Measurements from ENCODE around the gene MRPL2. TPM values are rescaled to one million over a fixed set of nuclear protein-coding genes. Genes with fewer than 3 reads are reported as not detected.

The MRPL2 gene
- total RNA-seq, 1 donor from 2014 or later = 14.2 TPM

DNA sequence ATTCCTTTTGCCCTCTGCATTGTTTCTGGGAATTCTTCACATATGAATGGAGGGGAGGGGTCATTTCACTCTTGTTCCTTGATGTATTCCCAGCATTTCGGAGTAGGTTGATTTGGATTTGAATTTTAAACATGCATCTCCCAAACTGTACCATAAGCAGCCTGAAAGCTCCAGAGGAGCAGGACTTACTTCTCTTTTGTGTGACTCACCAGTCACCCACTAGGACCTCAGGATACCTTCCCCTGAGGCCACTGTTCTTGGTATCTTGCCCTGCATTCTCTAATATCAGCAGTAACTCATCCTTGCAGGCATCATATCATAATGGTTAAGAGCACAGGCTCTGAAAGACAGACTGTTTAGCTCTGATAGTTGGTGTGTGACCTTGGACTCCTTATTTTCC lies 703 bp downstream of the MRPL2 start:
- peak overlapping the region; percentile 75 to 82 for H3K4me3 ChIP-seq
- no peaks in the 10 kb centered on the region for H3K27me3 ChIP-seq
- intact Hi-C loops (cut with DNase I) = no loop called here
- no peaks in the 10 kb centered on the region for H3K9me3 ChIP-seq
- DNase-seq (ENCODE audit: extremely low spot score in 2 of 2) = no peak
- H3K4me1 ChIP-seq = peaks cover 41% of the 10 kb centered on the region
- TF ChIP-seq POLR2AphosphoS5 (IDR thresholded peaks at IDR 0.05; ENCODE audit: insufficient read depth in 1 of 2, low read depth in 1 of 2) (no peak), POLR2A (IDR thresholded peaks at IDR 0.05) (no peak)
- TF ChIP-seq, protein P1, sequence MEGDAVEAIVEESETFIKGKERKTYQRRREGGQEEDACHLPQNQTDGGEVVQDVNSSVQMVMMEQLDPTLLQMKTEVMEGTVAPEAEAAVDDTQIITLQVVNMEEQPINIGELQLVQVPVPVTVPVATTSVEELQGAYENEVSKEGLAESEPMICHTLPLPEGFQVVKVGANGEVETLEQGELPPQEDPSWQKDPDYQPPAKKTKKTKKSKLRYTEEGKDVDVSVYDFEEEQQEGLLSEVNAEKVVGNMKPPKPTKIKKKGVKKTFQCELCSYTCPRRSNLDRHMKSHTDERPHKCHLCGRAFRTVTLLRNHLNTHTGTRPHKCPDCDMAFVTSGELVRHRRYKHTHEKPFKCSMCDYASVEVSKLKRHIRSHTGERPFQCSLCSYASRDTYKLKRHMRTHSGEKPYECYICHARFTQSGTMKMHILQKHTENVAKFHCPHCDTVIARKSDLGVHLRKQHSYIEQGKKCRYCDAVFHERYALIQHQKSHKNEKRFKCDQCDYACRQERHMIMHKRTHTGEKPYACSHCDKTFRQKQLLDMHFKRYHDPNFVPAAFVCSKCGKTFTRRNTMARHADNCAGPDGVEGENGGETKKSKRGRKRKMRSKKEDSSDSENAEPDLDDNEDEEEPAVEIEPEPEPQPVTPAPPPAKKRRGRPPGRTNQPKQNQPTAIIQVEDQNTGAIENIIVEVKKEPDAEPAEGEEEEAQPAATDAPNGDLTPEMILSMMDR (IDR thresholded peaks at IDR 0.05) = no peak
- H3K27ac ChIP-seq = peak overlapping the region; percentile 89
- H3K36me3 ChIP-seq = peaks cover 0 to 13% of the 10 kb centered on the region in 2 donors

DNA sequence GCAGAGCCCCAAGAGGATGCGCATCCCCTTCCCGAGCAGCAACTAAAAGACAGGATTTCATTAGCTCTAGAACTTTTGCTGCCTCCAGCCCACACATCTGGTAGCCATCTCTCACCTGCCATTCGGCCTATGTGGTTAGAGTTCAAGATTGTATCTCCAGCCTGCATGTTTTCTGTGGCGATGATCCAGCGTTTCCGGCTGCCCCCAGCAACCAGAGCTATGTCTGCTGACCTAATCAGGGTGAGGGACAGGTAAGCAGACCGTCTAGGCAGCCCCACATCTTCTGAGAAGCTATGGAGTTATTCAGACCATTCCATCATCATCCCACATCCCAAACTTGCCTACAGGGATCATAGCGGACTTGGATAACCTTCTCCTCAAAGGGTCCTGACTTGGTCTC lies 3.3 kb downstream of the MRPL2 start:
- TF ChIP-seq, protein P1 (IDR thresholded peaks at IDR 0.05) = no peak
- no peak for TF ChIP-seq POLR2A (IDR thresholded peaks at IDR 0.05)
- no peak for TF ChIP-seq POLR2AphosphoS5 (IDR thresholded peaks at IDR 0.05; ENCODE audit: insufficient read depth in 1 of 2, low read depth in 1 of 2)
- H3K27me3 ChIP-seq = no peaks in the 10 kb centered on the region
- intact Hi-C loops (cut with DNase I) = no loop called here
- H3K4me3 ChIP-seq = no peak overlapping the region
- DNase-seq (ENCODE audit: extremely low spot score in 2 of 2) = no peak
- no peaks in the 10 kb centered on the region for H3K9me3 ChIP-seq
- H3K36me3 ChIP-seq = peaks cover 0 to 6% of the 10 kb centered on the region in 2 donors
- H3K27ac ChIP-seq = no peak overlapping the region
- H3K4me1 ChIP-seq = peaks cover 57% of the 10 kb centered on the region

DNA sequence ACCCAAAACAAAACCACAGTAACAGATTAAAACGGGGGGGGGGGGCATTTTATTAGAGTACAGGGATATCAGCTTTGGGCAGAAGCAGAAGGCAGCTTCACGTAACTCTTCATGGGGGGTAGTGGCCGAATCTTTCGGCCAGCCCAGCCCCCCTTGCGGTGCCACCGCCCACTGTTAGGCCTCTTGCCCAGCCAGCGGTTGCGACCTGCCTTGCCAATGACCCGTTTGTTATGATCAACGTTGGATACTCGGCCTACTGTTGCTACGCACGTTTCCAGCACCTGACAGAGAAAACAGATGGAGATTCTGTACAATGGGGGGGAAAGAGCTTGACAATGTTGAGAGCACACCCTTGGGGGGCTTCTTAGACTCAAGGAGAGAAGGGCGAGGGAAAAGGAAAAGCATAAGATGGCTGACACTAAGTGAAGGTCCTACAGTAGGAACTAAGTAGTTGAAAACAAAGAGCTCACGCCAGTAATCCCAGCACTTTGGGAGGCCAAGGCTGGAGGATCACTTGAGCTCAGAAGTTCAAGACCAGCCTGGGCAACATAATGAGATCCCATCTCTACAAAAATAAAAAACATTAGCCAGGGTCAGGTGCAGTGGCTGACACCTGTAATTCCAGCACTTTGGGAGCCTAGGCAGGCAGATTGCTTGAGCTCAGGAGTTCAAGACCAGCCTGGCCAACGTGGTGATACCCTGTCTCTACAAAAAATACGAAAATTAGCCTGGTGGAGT lies 4.9 kb downstream of the MRPL2 start:
- H3K4me1 ChIP-seq = peaks cover 47% of the 10 kb centered on the region
- no peaks in the 10 kb centered on the region for H3K9me3 ChIP-seq
- peak overlapping the region; percentile 62 to 71 for H3K4me3 ChIP-seq
- intact Hi-C loops (cut with DNase I) = loop anchor here (5.0 kb wide), 1 partner anchor 67 kb away; no protein-coding TSS in a partner anchor
- peaks cover 0 to 12% of the 10 kb centered on the region in 2 donors for H3K36me3 ChIP-seq
- no peaks in the 10 kb centered on the region for H3K27me3 ChIP-seq
- TF ChIP-seq POLR2AphosphoS5 (IDR thresholded peaks at IDR 0.05; ENCODE audit: insufficient read depth in 1 of 2, low read depth in 1 of 2) (no peak), POLR2A (IDR thresholded peaks at IDR 0.05) (no peak)
- TF ChIP-seq, protein P1 (IDR thresholded peaks at IDR 0.05) = no peak
- H3K27ac ChIP-seq = peak overlapping the region; percentile 88
- DNase-seq (ENCODE audit: extremely low spot score in 2 of 2) = no peak

DNA sequence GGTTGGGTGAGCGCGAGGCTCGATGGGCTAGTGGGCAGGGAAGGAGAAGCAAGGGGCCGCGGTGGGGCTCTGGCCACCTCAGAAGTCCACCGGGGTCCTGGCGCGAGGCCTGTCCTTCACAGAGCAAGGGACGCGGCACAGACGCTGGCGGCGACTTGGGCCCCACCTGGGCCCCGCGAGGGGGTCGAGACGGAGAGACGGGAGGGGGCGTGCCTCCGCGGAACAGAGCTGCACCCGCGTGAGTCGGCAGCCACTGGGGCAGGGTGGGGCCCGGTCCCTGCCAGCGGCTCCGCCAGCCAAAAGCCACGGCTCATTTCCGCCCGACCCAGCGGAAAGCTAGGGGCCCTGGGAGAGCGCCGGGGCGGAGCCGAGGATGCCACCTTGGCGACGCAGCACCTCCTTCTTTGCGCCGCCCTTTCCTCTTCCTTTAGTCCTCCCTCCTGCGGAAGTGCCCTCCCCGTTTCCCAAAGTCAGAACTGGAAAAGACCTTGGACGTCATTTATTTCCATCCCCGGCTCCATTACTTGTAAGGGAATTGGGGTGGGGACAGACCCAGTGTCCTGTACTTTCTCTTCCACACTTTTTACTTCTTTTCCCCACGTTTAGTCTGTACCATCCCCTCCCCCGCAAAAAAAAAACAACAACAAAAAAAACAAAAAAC lies 5.6 kb downstream of the MRPL2 start, which contains the start of gene CUL7:
Gene CUL7 (minus strand): TSS at position 307 of the 661 bp plus-strand sequence. CDS start 1,063 bp downstream, outside the sequence.
- peak in 1 of 2 donors; percentile 94 for DNase-seq (ENCODE audit: extremely low spot score in 2 of 2)
- Histone ChIP-seq H3K36me3 (peaks cover 0 to 19% of the 10 kb centered on the region in 2 donors), H3K27ac (peak within 1 kb of the TSS; percentile 88), H3K27me3 (no peaks in the 10 kb centered on the region), H3K4me1 (peaks cover 45% of the 10 kb centered on the region), H3K4me3 (peak within 1 kb of the TSS; percentile 62 to 71), H3K9me3 (no peaks in the 10 kb centered on the region)
- intact Hi-C loops (cut with DNase I) = loop anchor here (5.0 kb wide), 1 partner anchor 66 kb away; no protein-coding TSS in a partner anchor
- peak; percentile 94 to 99 for TF ChIP-seq POLR2AphosphoS5 (IDR thresholded peaks at IDR 0.05; ENCODE audit: insufficient read depth in 1 of 2, low read depth in 1 of 2)
- TF ChIP-seq POLR2A (IDR thresholded peaks at IDR 0.05) = peak in 1 of 2 donors; percentile 53
- TF ChIP-seq, protein P1 (IDR thresholded peaks at IDR 0.05) = no peak

All from vagina (tissue), 2 donors.